GM19397 (cell line): ENCODE data around the gene AKNA.
"Not testable (repeated sequence)": the region's sequence is repeated elsewhere in the genome, so short reads cannot be mapped to it uniquely, and the experiment has no call there.

Source experiments
- ATAC-seq: cut with Tn5 transposase; IDR thresholded peaks from one replicate; pipeline ENCODE4 v1.9.1; 2021; ENCODE audit warnings: mild to moderate bottlenecking, moderate library complexity; ENCODE audit not compliant: unreplicated experiment

AKNA gene

GRCh38 chr9:114322831-114323531 is 64.8 kb downstream of the AKNA start, which contains the start of gene ORM1:
Gene ORM1, plus strand, starts transcription at chr9:114323098. Its CDS starts 36 bp downstream, at chr9:114323134.
- ATAC-seq, result not testable (repeated sequence)

GRCh38 chr9:114322160-114322818 is 65.5 kb downstream of the AKNA start:
- ATAC-seq, result not testable (repeated sequence)

GRCh38 chr9:114321759-114322158 is 66.0 kb downstream of the AKNA start:
- ATAC-seq, result no peak

GRCh38 chr9:114320710-114321109 is 67.1 kb downstream of the AKNA start:
- ATAC-seq, result not testable (repeated sequence)

GRCh38 chr9:114319147-114319546 is 68.6 kb downstream of the AKNA start:
- no peak for ATAC-seq

GRCh38 chr9:114318416-114318815 is 69.4 kb downstream of the AKNA start:
- ATAC-seq, result no peak

- no peak for ATAC-seq
Measured at GRCh38 chr9:114317665-114318357, 70.0 kb downstream of the AKNA start.

GRCh38 chr9:114316605-114317230 is 71.1 kb downstream of the AKNA start:
- ATAC-seq, result no peak

- ATAC-seq, result no peak
Measured at GRCh38 chr9:114315723-114316363, 71.9 kb downstream of the AKNA start.

- no peak for ATAC-seq
Measured at GRCh38 chr9:114314881-114315722, 72.7 kb downstream of the AKNA start.

GRCh38 chr9:114314256-114314867 is 73.4 kb downstream of the AKNA start:
- no peak for ATAC-seq

- ATAC-seq, result no peak
Measured at GRCh38 chr9:114313186-114313585, 74.6 kb downstream of the AKNA start.

- ATAC-seq, result no peak
Measured at GRCh38 chr9:114312513-114312875, 75.3 kb downstream of the AKNA start.

GRCh38 chr9:114311571-114312512 is 75.9 kb downstream of the AKNA start:
- ATAC-seq, result no peak

- no peak for ATAC-seq
Measured at GRCh38 chr9:114310471-114311450, 77.0 kb downstream of the AKNA start.

- no peak for ATAC-seq
Measured at GRCh38 chr9:114309096-114309495, 78.7 kb downstream of the AKNA start.

- no peak for ATAC-seq
Measured at GRCh38 chr9:114308361-114308950, 79.3 kb downstream of the AKNA start.
